HUES64 (cell line): ENCODE data around the gene LCOR.

ENCODE experiments used
- H3K27ac ChIP-seq: 2 replicates; pipeline ENCODE4 v1.7.0; 2013; ENCODE audit warnings: low read depth, low read length, inconsistent platforms
- H3K27me3 ChIP-seq: 2 replicates; pipeline ENCODE4 v1.6.1; 2013; ENCODE audit warnings: mild to moderate bottlenecking, low read length; ENCODE audit not compliant: insufficient read depth
- H3K36me3 ChIP-seq: 2 replicates; pipeline ENCODE4 v1.6.1; 2013; ENCODE audit warnings: mild to moderate bottlenecking, low read length; ENCODE audit not compliant: insufficient read depth
- H3K4me1 ChIP-seq: 2 replicates; pipeline ENCODE4 v1.6.1; 2013; ENCODE audit warnings: mild to moderate bottlenecking, low read length, moderate library complexity; ENCODE audit not compliant: insufficient read depth
- H3K4me3 ChIP-seq: 2 replicates; pipeline ENCODE4 v1.5.1; 2013; ENCODE audit warnings: mild to moderate bottlenecking, low read length, moderate library complexity
- H3K9ac ChIP-seq: 2 replicates; pipeline ENCODE4 v1.6.1; 2013; ENCODE audit warnings: mild to moderate bottlenecking, low read depth, low read length
- H3K9me3 ChIP-seq: 2 replicates; pipeline ENCODE4 v1.6.1; 2013; ENCODE audit warnings: low read depth, low read length; ENCODE audit not compliant: insufficient read depth
- WGBS: fragments of 150-250, 120-280 bp; methylation state at CpG from one replicate; pipeline ENCODE4 v1.1.7; 2013; ENCODE audit warnings: missing lambda C conversion rate; 5-methylcytosine and 5-hydroxymethylcytosine counted together

Gene LCOR

GRCh38 chr10:96828609-96829008 lies 3.5 kb upstream of the LCOR start:
- H3K27ac ChIP-seq, result no peak overlapping the region

DNA sequence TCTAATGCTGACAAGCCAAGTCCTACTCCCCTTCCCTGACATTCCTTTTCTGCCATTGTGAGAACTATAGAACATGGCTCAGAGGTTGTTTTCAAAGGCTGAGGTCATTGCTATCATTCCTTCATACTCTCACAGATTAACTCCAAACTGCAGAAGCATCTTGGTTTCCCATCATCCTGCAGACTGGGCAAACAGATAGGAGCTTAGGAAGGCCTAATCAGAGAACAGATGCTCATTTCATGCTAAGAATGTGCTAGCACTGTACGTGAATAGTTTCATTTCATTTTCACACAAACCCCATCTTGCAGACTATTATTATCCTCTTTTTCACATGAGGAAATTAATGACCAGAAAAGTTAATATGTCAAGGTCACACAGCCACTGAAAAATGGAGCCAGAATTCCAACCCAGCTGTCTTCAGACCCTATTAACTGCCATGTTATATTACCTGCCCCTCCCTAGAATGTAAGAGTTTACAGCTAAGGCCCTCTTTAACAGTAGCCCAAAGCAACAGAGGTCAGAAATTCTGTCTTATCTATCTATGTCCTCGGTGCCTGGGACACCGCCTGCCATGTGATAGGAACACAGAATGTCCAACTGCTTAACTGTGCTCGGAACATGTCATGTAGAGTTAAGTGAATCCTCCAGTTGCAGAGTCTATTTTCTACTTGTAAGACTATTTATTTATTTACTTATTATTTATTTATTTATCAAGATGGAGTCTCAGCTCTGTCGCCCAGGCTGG lies 2.9 kb upstream of the LCOR start:
- Histone ChIP-seq H3K4me1 (peaks cover 12% of the 10 kb centered on the region; the same call in 1 of the 2 replicates), H3K27me3 (no peaks in the 10 kb centered on the region; the same call in 1 of the 2 replicates), H3K36me3 (no peaks in the 10 kb centered on the region), H3K9ac (no peak overlapping the region), H3K4me3 (no peak overlapping the region), H3K9me3 (no peaks in the 10 kb centered on the region), H3K27ac (no peak overlapping the region)
- 93% methylated on average over 5 of the region's 5 CpGs for WGBS

More at GRCh38 chr10:96828609-96829008, 3.5 kb upstream of the LCOR start:
- Histone ChIP-seq H3K36me3 (no peaks in the 10 kb centered on the region), H3K4me3 (no peak overlapping the region), H3K4me1 (peaks cover 10% of the 10 kb centered on the region; the same call in 1 of the 2 replicates), H3K9ac (no peak overlapping the region), H3K9me3 (no peaks in the 10 kb centered on the region), H3K27me3 (no peaks in the 10 kb centered on the region; the same call in 1 of the 2 replicates)
- 98% methylated on average over 5 of the region's 5 CpGs for WGBS

DNA sequence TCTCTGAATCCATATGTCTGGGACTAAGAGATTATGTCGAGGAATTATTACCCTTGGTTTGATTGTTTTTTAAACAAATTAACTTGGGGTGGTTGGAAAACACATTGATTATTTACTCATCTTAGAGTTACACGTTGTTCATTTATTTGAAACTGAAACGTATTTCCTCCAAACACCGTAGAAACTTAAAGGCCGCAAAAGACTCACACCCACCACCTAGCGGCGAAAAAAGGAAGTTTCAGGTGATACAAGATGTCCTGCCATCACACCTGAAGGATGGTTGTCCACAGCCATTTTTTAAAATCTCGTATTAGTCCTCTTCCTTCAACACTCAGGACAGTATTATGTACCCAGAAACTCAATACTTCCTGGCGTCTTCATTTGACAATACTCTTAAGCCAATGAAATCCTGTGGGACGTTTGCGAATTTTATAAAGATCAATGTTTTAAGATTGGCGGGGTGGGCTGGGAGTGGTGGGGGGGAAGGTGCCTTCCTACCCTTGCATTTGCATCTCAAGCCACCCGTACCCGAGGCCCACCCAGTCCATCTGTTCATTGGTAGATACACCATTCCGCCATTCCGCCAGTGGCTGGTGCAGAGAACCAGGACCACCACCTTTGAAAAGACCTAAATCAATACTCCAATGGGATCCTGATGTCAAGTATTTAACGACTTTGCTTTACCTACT lies 1.4 kb upstream of the LCOR start:
- no peaks in the 10 kb centered on the region for H3K36me3 ChIP-seq
- H3K27me3 ChIP-seq, result no peaks in the 10 kb centered on the region; the same call in 1 of the 2 replicates
- H3K9ac ChIP-seq, result 0 out of 2 replicates have a peak overlapping the region, but pooled peaks have one; percentile 78
- peaks cover 14% of the 10 kb centered on the region; the same call in 1 of the 2 replicates for H3K4me1 ChIP-seq
- no peaks in the 10 kb centered on the region for H3K9me3 ChIP-seq
- WGBS, result 38% methylated on average over 17 of the region's 17 CpGs
- peak overlapping the region; percentile 83 for H3K4me3 ChIP-seq
- H3K27ac ChIP-seq, result no peak overlapping the region

DNA sequence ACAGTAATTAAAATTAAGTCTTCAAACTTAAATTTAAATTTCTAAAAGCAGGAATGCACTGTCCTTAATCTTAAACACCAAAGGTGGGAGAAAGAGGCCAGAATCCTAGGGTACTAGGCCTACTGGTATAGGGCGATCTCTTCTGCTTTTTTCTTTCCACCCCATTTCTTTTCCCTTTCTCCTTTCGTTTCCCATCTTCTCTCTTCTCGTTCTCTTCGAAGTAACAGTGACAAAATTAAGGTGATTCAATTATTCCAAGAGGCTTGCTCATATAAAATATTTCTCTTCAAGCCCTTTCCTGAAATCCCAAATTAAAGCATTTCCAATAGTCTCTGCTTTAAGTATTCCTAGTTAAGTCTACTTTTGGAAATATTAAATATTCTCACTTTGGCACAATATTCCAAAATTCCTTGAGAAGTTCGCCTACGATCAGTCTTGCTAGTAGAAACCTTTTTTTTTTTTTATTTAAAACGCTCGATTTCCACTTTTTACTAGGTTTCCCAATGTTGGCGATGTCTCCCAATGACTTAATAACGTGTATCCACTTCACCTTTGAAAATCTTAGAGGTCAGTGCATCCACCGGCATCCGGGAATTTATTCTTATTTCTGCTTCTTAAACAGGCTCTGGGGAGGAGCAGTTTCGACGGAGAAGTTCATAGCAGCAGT lies 765 bp upstream of the LCOR start:
- Histone ChIP-seq H3K27me3 (no peaks in the 10 kb centered on the region; the same call in 1 of the 2 replicates), H3K36me3 (no peaks in the 10 kb centered on the region), H3K9ac (peak overlapping the region; percentile 78), H3K9me3 (no peaks in the 10 kb centered on the region), H3K4me1 (peaks cover 16% of the 10 kb centered on the region; the same call in 1 of the 2 replicates), H3K4me3 (peak overlapping the region; percentile 83), H3K27ac (peak overlapping the region; percentile 87; the same call in 1 of the 2 replicates)
- WGBS, result 28% methylated on average over 14 of the region's 14 CpGs

DNA sequence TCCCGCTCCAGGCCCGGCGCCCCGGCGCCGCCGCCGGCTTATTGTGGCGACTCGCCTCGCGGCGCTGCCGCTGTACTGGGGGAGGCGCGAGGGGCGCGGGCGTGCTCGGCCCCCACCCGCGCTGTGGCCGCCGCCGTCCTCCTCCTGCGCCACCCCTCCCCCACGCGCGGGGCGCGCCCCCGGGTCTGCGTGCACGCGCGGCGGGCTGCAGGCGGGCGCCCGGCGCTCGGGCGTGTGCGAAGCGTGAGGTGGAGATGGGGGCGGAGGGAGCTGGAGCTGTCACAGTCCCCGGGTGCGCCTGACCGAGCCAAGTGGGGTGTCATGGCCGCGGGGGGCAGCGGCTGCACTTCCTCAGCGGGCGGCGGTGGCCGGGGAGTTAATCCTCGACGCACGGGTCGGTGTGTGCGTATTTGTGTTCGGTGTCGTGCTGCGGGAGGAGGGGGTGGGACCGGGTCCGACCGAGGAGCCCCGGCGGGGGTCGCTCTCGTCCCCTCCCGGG lies 672 bp downstream of the LCOR start:
- peak overlapping the region; percentile 83 for H3K4me3 ChIP-seq
- H3K4me1 ChIP-seq, result peaks cover 20% of the 10 kb centered on the region; the same call in 1 of the 2 replicates
- H3K27ac ChIP-seq, result peak overlapping the region; percentile 97; the same call in 1 of the 2 replicates
- H3K9ac ChIP-seq, result peak overlapping the region; percentile 83
- no peaks in the 10 kb centered on the region for H3K36me3 ChIP-seq
- H3K9me3 ChIP-seq, result no peaks in the 10 kb centered on the region
- WGBS, result under 1% methylated on average over 72 of the region's 72 CpGs
- H3K27me3 ChIP-seq, result no peaks in the 10 kb centered on the region; the same call in 1 of the 2 replicates

GRCh38 chr10:96833220-96834001 lies 1.3 kb downstream of the LCOR start:
- Histone ChIP-seq H3K36me3 (no peaks in the 10 kb centered on the region), H3K4me3 (peak overlapping the region; percentile 83), H3K27me3 (no peaks in the 10 kb centered on the region; the same call in 1 of the 2 replicates), H3K4me1 (peaks cover 21% of the 10 kb centered on the region; the same call in 1 of the 2 replicates), H3K27ac (peak overlapping the region; percentile 97), H3K9ac (peak overlapping the region; percentile 83), H3K9me3 (no peaks in the 10 kb centered on the region)
- WGBS, result under 1% methylated on average over 46 of the region's 46 CpGs

DNA sequence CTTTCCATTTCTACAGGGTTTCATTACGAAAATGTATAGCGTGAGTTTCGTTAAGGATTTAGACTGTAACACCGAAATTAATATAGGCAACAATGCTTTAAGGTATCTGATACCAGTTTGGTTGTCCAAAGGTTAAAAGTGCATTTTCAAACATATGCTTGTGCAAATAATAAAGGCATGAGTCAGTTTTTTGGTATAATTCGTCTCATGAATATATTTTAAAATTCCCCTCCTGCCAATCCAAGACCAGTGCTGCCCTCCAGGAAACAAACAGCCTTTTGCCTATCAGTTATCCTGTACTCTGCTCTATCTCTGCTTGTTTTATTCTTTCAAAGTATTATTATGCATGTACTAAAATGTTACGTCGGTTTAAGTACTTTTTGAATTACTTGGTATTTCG lies 2.0 kb downstream of the LCOR start:
- Histone ChIP-seq H3K9me3 (no peaks in the 10 kb centered on the region), H3K27me3 (no peaks in the 10 kb centered on the region), H3K27ac (peak overlapping the region; percentile 97; the same call in 1 of the 2 replicates), H3K4me3 (peak overlapping the region; percentile 83), H3K9ac (peak overlapping the region; percentile 83), H3K36me3 (no peaks in the 10 kb centered on the region), H3K4me1 (peaks cover 28% of the 10 kb centered on the region; the same call in 1 of the 2 replicates)
- 34% methylated on average over 7 of the region's 8 CpGs for WGBS

DNA sequence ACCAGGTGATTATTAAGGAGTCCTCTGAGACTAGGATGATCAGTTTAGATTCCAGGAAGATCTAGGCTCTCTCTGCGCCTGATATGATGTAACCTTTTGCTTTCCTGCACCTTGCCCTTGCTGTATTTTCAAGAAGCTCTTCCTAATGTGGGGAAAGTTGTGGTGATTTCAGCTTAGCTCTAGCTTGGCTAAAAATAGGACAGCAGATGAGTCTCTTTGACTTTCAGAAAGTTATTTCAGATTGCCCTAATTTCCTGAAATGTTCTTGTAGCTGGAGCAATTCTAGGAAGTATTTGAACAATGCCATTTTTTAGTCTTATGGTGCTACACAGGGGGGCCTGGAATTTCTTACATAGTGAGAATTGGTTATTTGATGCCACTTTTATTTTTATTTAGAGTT lies 3.8 kb downstream of the LCOR start:
- Histone ChIP-seq H3K27ac (no peak overlapping the region), H3K4me1 (peaks cover 34% of the 10 kb centered on the region), H3K4me3 (no peak overlapping the region), H3K36me3 (no peaks in the 10 kb centered on the region), H3K27me3 (no peaks in the 10 kb centered on the region), H3K9ac (no peak overlapping the region), H3K9me3 (no peaks in the 10 kb centered on the region)
- 88% methylated on average over 1 of the region's 1 CpG for WGBS

DNA sequence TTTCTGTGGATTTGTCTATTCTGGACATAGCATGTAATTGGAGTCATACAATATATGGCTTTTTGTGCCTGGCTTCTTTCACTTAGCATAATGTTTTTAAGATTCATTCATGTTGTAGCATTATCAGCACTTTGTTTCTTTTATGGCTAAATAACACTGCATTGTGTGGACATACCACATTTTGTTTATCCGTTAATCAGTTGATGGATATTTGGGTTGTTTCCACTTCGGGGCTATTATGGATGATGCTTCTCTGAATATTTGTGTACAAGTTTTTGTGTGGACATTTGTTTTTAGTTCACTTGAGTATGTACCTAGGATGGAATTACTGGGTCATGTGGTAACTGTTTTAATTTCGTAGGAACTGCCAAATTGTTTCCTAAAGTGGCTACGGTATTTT lies 6.4 kb downstream of the LCOR start:
- H3K27me3 ChIP-seq, result no peaks in the 10 kb centered on the region
- WGBS, result 97% methylated on average over 4 of the region's 4 CpGs
- H3K4me1 ChIP-seq, result peaks cover 33% of the 10 kb centered on the region
- no peaks in the 10 kb centered on the region for H3K9me3 ChIP-seq
- H3K27ac ChIP-seq, result no peak overlapping the region
- no peak overlapping the region for H3K4me3 ChIP-seq
- no peak overlapping the region for H3K9ac ChIP-seq
- no peaks in the 10 kb centered on the region for H3K36me3 ChIP-seq

DNA sequence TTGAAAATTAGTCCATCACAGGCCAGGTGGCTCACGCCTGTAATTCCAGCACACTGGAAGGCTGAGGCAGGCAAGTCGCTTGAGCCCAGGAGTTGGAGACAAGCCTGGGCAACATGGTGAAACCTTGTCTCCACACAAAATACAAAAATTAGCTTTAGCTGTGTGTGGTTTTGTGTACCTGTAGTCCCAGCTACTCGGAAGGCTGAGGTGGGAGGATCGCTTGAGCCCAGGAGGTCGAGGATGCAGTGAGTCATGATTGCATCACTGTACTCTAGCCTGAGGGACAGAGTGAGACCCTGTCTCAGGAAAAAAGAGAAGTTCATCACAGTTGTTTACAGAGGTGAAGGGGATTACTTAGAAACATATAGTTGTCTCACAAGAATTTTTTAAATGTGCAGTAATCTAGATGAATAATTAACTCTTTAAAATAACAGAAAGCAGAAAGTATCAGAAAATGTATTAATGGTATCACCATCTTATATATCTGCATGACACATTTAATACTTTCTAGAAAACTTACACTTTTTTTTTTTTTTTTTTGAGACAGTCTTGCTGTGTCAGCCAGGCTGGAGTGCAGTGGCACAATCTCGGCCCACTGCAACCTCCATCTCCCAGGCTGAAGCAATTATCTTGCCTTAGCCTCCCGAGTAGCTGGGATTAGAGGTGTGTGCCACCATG lies 8.9 kb downstream of the LCOR start:
- WGBS, result 79% methylated on average over 7 of the region's 7 CpGs
- H3K27ac ChIP-seq, result peak overlapping the region; percentile 50; the same call in 1 of the 2 replicates
- H3K4me3 ChIP-seq, result no peak overlapping the region
- peaks cover 38% of the 10 kb centered on the region for H3K4me1 ChIP-seq
- no peak overlapping the region for H3K9ac ChIP-seq
- no peaks in the 10 kb centered on the region for H3K27me3 ChIP-seq
- H3K36me3 ChIP-seq, result no peaks in the 10 kb centered on the region
- H3K9me3 ChIP-seq, result no peaks in the 10 kb centered on the region
